PC-3 (cell line): Measurements from ENCODE around the gene DIO1. TPM values are rescaled to one million over a fixed set of nuclear protein-coding genes. Genes with fewer than 3 reads are reported as not detected.
A peak's percentile ranks its signal among the peaks of the same experiment; 100 is the strongest.

Experiments
- ATAC-seq: fragments of 200-7000 bp; cut with Tn5 transposase; 2 replicates; pipeline ENCODE4 v1.9.1; 2020; ENCODE audit warnings: mild to moderate bottlenecking, moderate library complexity
- BruUV-seq: library from RNA; stranded (reverse); fragments of 400-500 nt; replicated peaks from 2 replicates; lab custom pipeline; 2021; lab: Mats Ljungman, UMichigan
- CTCF ChIA-PET: fragments of 300-600 bp; sonication (Branson Sonifier 250); formaldehyde crosslinking; loops from one replicate; lab custom pipeline; 2022; ENCODE audit warnings: antibody characterized with exemption; lab: Charles Lee
- POLR2A ChIA-PET: fragments of 300-600 bp; sonication (Branson Sonifier 250); formaldehyde crosslinking; loops from one replicate; lab custom pipeline; 2022; ENCODE audit warnings: antibody characterized with exemption; ENCODE audit not compliant: unreplicated experiment; lab: Charles Lee
- DNase-seq: peaks from one replicate; pipeline ENCODE4 v3.0.0-alpha.2; 2015
- H2AFZ ChIP-seq: fragments of 300-600 bp; sonication (generic); 2 replicates; pipeline ENCODE4 v1.6.0; 2016; ENCODE audit warnings: antibody characterized with exemption, low read length
- H3F3A ChIP-seq: fragments of 300-600 bp; sonication (generic); one replicate; pipeline ENCODE4 v1.6.0; 2017; ENCODE audit warnings: antibody characterized with exemption, low read length, control low read depth, mild to moderate bottlenecking; ENCODE audit not compliant: unreplicated experiment
- H3K27ac ChIP-seq: fragments of 300-600 bp; sonication (generic); 2 replicates; pipeline ENCODE4 v1.5.1; 2016; ENCODE audit warnings: mild to moderate bottlenecking, low read length
- H3K27me3 ChIP-seq: fragments of 300-600 bp; sonication (generic); 2 replicates; pipeline ENCODE4 v1.6.1; 2016; ENCODE audit warnings: low read length, mixed read lengths
- H3K36me3 ChIP-seq: fragments of 300-600 bp; sonication (generic); 2 replicates; pipeline ENCODE4 v1.6.1; 2016; ENCODE audit warnings: low read depth, mixed run types, low read length, mixed read lengths
- H3K4me1 ChIP-seq: fragments of 300-600 bp; sonication (generic); 2 replicates; pipeline ENCODE4 v1.5.1; 2016; ENCODE audit warnings: low read length; ENCODE audit not compliant: insufficient read depth
- H3K4me2 ChIP-seq: fragments of 300-600 bp; sonication (generic); 2 replicates; pipeline ENCODE4 v1.6.0; 2016; ENCODE audit warnings: low read length
- H3K4me3 ChIP-seq: fragments of 300-600 bp; sonication (generic); 2 replicates; pipeline ENCODE4 v1.5.1; 2016; ENCODE audit warnings: mild to moderate bottlenecking, low read length, mixed read lengths
- H3K79me2 ChIP-seq: fragments of 300-600 bp; sonication (generic); 2 replicates; pipeline ENCODE4 v1.6.1; 2017; ENCODE audit warnings: low read length, mixed read lengths
- H3K9ac ChIP-seq: fragments of 300-600 bp; sonication (generic); 2 replicates; pipeline ENCODE4 v1.6.0; 2016; ENCODE audit warnings: mild to moderate bottlenecking, low read length
- H3K9me2 ChIP-seq: fragments of 300-600 bp; sonication (generic); replicated peaks from 2 replicates; pipeline ENCODE4 v1.6.1; 2016; ENCODE audit warnings: mixed run types, low read length, mixed read lengths
- H3K9me3 ChIP-seq: fragments of 300-600 bp; sonication (generic); 2 replicates; pipeline ENCODE4 v1.6.1; 2016; ENCODE audit warnings: low read length, mixed read lengths
- H4K20me1 ChIP-seq: fragments of 300-600 bp; sonication (generic); 2 replicates; pipeline ENCODE4 v1.6.1; 2016; ENCODE audit warnings: low read length, mixed read lengths
- CTCF ChIP-seq: fragments of 300-600 bp; sonication (generic); conservative IDR thresholded peaks from 2 replicates; pipeline ENCODE4 v1.5.1; 2017; ENCODE audit warnings: antibody characterized with exemption, low read depth, mild to moderate bottlenecking, low read length
- EZH2 ChIP-seq: fragments of 300-600 bp; sonication (generic); IDR thresholded peaks from one replicate; pipeline ENCODE4 v1.6.1; 2017; ENCODE audit warnings: antibody characterized with exemption, mild to moderate bottlenecking, low read length; ENCODE audit not compliant: unreplicated experiment
- EZH2phosphoT487 ChIP-seq: fragments of 300-600 bp; sonication (generic); IDR thresholded peaks from 2 replicates; pipeline ENCODE4 v1.6.1; 2018; ENCODE audit warnings: mild to moderate bottlenecking, antibody characterized with exemption, low read length, borderline replicate concordance
- intact Hi-C: fragments of 100-400 bp; cut with micrococcal nuclease; formaldehyde crosslinking; loops from 2 replicates; pipeline ENCODE4 v1.9.0; 2023
- total RNA-seq: library from RNA; depleted of rRNA; stranded (reverse); fragments of >200 nt; gene quantifications from 2 replicates; pipeline ENCODE4 v1.2.3, GENCODE V29; 2014

DIO1 gene
- total RNA-seq, 1 experiment from 2014 or later = not detected

DNA sequence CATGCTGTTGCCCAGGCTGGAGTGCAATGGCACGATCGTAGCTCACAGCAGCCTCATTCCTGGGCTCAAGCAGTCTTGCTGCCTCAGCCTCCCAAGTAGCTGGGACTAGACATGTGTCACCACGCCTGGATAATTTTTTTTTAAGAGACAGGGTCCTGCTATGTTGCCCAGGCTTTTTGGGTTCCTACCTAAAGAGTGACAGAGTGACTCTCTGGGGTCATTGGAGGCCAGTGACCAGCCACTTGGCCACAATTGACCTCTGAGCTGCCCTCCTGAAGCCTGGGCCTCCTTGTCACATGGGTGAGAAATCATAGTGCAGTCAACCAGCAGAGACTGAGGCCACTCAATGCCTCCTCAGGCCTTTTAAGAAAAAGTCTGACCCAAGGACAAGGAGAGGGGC, 5.7 kb downstream of the DIO1 start:
- no peak for ATAC-seq
- no TSS peak for BruUV-seq
- no peaks in the 10 kb centered on the region for H3F3A ChIP-seq
- H3K9me3 ChIP-seq = no peaks in the 10 kb centered on the region
- peak overlapping the region; percentile 34 for H3K4me2 ChIP-seq
- H3K27ac ChIP-seq = no peak overlapping the region
- H3K79me2 ChIP-seq = no peaks in the 10 kb centered on the region
- H4K20me1 ChIP-seq = no peaks in the 10 kb centered on the region
- H3K9ac ChIP-seq = no peak overlapping the region
- CTCF ChIA-PET = no interaction called here
- H3K36me3 ChIP-seq = no peaks in the 10 kb centered on the region
- no peak for TF ChIP-seq EZH2phosphoT487
- H3K9me2 ChIP-seq = no peaks in the 10 kb centered on the region
- H2AFZ ChIP-seq = no peak overlapping the region
- H3K4me1 ChIP-seq = peaks cover 28% of the 10 kb centered on the region
- H3K4me3 ChIP-seq = no peak overlapping the region
- H3K27me3 ChIP-seq = no peaks in the 10 kb centered on the region
- no peak for DNase-seq
- POLR2A ChIA-PET = no interaction called here
- intact Hi-C loops = no loop called here

DNA sequence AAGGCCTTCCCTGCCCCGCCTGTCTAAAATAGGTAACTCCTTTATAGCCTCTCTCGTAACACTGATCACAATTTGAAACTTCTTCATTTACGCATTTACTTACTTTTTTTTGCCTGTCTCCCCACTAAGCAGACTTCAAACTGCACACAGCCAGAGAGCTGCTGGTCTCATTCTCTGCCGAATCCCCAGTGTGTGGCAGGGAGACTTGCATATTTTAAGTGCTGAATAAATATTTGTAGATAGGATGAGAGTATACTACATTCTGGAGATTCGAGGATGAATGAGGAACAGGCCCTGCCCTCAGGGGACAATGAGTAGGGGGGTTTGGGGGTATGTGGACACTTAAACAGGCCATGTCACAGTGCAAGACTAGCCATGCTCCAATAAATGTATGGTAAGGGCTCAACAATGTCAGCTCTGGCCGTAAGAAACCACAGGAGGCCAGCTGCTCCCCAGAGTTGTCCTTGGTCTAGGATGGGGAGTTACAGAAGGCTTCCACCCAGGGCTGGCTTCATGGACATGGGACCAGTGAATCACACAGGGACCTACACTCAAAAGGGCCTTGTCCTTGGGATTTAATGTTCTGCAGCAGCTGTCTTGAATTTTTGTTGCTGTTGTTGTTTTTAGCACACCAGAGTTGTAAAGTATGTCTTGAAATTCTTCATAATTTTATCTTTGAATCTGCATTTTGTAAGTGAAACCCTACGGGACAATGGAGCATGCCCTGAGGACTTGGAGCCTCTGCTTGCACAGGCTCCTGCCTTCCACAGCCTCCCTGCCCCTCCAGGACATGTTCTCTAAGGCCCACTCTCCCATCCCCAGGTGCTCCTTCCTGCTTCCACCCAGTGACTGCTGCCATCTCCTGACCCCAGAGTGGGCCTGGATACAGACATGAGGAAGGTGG, 8.5 kb downstream of the DIO1 start:
- ATAC-seq (no peak), DNase-seq (no peak)
- no TSS peak for BruUV-seq
- Histone ChIP-seq H2AFZ (no peak overlapping the region), H3K36me3 (no peaks in the 10 kb centered on the region), H3K27me3 (no peaks in the 10 kb centered on the region), H3K4me1 (peaks cover 23% of the 10 kb centered on the region), H3K9me2 (no peaks in the 10 kb centered on the region), H3F3A (no peaks in the 10 kb centered on the region), H3K4me2 (no peak overlapping the region), H3K27ac (no peak overlapping the region), H3K9ac (no peak overlapping the region), H3K4me3 (no peak overlapping the region), H3K9me3 (no peaks in the 10 kb centered on the region), H3K79me2 (no peaks in the 10 kb centered on the region), H4K20me1 (no peaks in the 10 kb centered on the region)
- CTCF ChIA-PET = no interaction called here
- TF ChIP-seq CTCF (no peak), EZH2phosphoT487 (no peak), EZH2 (no peak)
- POLR2A ChIA-PET = no interaction called here
- intact Hi-C loops = no loop called here

DNA sequence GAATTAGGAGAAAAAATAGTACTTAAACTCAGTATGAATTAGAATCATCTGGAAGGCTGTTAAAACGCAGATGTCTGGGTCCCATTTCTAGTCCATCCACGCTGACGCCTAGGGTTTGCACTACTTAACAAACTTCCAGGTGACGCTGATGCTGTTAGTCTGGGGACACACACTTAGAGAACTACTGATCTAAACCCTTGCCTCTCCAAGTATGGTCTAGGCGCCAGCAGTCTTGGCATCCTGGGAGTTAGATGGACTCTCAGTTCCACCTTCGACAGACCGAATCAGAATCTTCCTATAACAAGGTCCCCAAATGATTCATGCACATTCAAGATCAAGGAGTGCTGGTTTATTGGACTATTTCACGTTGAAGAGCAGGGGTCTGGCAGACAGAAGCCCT, 11.5 kb downstream of the DIO1 start:
- H4K20me1 ChIP-seq = no peaks in the 10 kb centered on the region
- no peaks in the 10 kb centered on the region for H3F3A ChIP-seq
- H3K4me1 ChIP-seq = peaks cover 7% of the 10 kb centered on the region; the same call in 1 of the 2 replicates
- H3K27ac ChIP-seq = no peak overlapping the region
- H3K4me2 ChIP-seq = no peak overlapping the region
- no peak overlapping the region for H3K9ac ChIP-seq
- DNase-seq = no peak
- no peak overlapping the region for H3K4me3 ChIP-seq
- no peaks in the 10 kb centered on the region for H3K79me2 ChIP-seq
- ATAC-seq = no peak
- intact Hi-C loops = no loop called here
- no peak for TF ChIP-seq EZH2
- TF ChIP-seq EZH2phosphoT487 = no peak
- no peak for TF ChIP-seq CTCF
- no peaks in the 10 kb centered on the region for H3K36me3 ChIP-seq
- H3K9me3 ChIP-seq = no peaks in the 10 kb centered on the region
- H3K9me2 ChIP-seq = no peaks in the 10 kb centered on the region
- POLR2A ChIA-PET = no interaction called here
- H2AFZ ChIP-seq = no peak overlapping the region
- no peaks in the 10 kb centered on the region for H3K27me3 ChIP-seq
- CTCF ChIA-PET = no interaction called here
- BruUV-seq = no TSS peak
